Measurements from ENCODE around the gene SNHG17.

DNA sequence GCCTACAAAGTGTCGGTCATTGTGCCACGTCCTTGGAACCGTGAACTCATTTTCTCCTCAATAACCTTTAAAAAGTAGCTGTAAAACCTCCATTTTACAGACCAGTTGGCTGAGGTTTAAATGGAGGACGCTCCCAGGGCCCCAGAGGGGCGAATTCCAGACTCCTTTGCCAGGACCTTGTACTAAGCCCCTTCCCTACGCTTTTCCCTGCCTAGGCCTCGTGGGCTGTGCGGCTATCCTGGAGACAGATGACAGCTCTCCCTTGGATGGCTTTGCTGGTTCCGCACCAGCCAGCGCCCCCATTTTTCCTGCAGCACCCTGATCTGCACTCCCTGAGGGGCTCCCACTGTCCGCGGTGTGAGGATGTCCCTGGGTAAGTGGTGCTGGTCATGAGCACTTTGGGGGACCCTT lies 12.1 kb upstream of the SNHG17 start:
- TF ChIP-seq, protein P1, sequence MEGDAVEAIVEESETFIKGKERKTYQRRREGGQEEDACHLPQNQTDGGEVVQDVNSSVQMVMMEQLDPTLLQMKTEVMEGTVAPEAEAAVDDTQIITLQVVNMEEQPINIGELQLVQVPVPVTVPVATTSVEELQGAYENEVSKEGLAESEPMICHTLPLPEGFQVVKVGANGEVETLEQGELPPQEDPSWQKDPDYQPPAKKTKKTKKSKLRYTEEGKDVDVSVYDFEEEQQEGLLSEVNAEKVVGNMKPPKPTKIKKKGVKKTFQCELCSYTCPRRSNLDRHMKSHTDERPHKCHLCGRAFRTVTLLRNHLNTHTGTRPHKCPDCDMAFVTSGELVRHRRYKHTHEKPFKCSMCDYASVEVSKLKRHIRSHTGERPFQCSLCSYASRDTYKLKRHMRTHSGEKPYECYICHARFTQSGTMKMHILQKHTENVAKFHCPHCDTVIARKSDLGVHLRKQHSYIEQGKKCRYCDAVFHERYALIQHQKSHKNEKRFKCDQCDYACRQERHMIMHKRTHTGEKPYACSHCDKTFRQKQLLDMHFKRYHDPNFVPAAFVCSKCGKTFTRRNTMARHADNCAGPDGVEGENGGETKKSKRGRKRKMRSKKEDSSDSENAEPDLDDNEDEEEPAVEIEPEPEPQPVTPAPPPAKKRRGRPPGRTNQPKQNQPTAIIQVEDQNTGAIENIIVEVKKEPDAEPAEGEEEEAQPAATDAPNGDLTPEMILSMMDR (conservative IDR thresholded peaks at IDR 0.05), result no peak
- TF ChIP-seq ZFX (IDR thresholded peaks at IDR 0.05), result no peak
